Measurements from ENCODE around the gene HUWE1. TPM values are rescaled to one million over a fixed set of nuclear protein-coding genes. Genes with fewer than 3 reads are reported as not detected.
"Not testable (repeated sequence)": the region's sequence is repeated elsewhere in the genome, so short reads cannot be mapped to it uniquely, and the experiment has no call there.

HUWE1 gene
- total RNA-seq, 1 donor from 2014 or later: 147 TPM

DNA sequence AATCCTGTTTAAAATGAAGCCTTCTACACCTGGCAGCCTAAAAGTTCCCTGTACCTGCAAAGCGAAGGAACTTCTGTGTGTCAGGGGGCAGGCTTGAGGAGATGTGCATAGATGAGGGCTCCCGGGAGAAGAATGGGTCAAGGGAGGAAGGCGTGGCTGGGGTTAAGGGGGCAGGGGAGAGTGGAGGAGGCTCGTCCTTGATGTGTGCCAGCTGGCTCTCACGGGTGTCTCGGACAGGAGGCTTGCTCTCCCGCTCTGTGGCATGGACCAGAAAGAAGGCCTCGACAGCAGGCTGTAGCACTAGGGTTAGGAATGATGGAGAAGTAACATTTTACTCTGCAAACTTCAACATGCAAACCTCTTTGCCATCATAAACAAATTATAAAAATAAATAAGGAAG lies 147.7 kb downstream of the HUWE1 start:
- Mint-ChIP-seq H3K4me3 (ENCODE audit: unreplicated experiment) (no peak overlapping the region), H3K36me3 (ENCODE audit: low read depth) (peaks cover 33% of the 10 kb centered on the region), H3K4me1 (ENCODE audit: low read depth) (no peaks in the 10 kb centered on the region), H3K27me3 (ENCODE audit: low read depth) (no peaks in the 10 kb centered on the region), H3K9me3 (ENCODE audit: low read depth) (peaks cover 13% of the 10 kb centered on the region), H3K27ac (ENCODE audit: unreplicated experiment) (no peak overlapping the region)
- DNase-seq (ENCODE audit: low spot score): no peak
- TF ChIP-seq CTCF (IDR thresholded peaks at IDR 0.05): no peak

- Mint-ChIP-seq H3K9me3 (ENCODE audit: low read depth) (peaks cover 20% of the 10 kb centered on the region), H3K36me3 (ENCODE audit: low read depth) (peaks cover 20% of the 10 kb centered on the region)
- not testable (repeated sequence) for H3K27me3 Mint-ChIP-seq (ENCODE audit: low read depth); DNase-seq (ENCODE audit: low spot score); H3K27ac Mint-ChIP-seq (ENCODE audit: unreplicated experiment); H3K4me3 Mint-ChIP-seq (ENCODE audit: unreplicated experiment); H3K4me1 Mint-ChIP-seq (ENCODE audit: low read depth)
Measured at GRCh38 chrX:53531255-53531966, 155.1 kb downstream of the HUWE1 start.

GRCh38 chrX:53526999-53527398 lies 159.5 kb downstream of the HUWE1 start:
- Mint-ChIP-seq H3K4me1 (ENCODE audit: low read depth) (no peaks in the 10 kb centered on the region), H3K4me3 (ENCODE audit: unreplicated experiment) (no peak overlapping the region), H3K36me3 (ENCODE audit: low read depth) (peaks cover 2% of the 10 kb centered on the region), H3K27me3 (ENCODE audit: low read depth) (no peaks in the 10 kb centered on the region), H3K9me3 (ENCODE audit: low read depth) (peaks cover 18% of the 10 kb centered on the region), H3K27ac (ENCODE audit: unreplicated experiment) (no peak overlapping the region)
- no peak for DNase-seq (ENCODE audit: low spot score)
- TF ChIP-seq CTCF (IDR thresholded peaks at IDR 0.05): no peak

- peaks cover 2% of the 10 kb centered on the region for H3K27me3 Mint-ChIP-seq (ENCODE audit: low read depth)
- no peak overlapping the region for H3K4me3 Mint-ChIP-seq (ENCODE audit: unreplicated experiment)
- no peak for DNase-seq (ENCODE audit: low spot score)
- peaks cover 8% of the 10 kb centered on the region for H3K9me3 Mint-ChIP-seq (ENCODE audit: low read depth)
- no peak for TF ChIP-seq CTCF (IDR thresholded peaks at IDR 0.05)
- no peak overlapping the region for H3K27ac Mint-ChIP-seq (ENCODE audit: unreplicated experiment)
- H3K36me3 Mint-ChIP-seq (ENCODE audit: low read depth): no peaks in the 10 kb centered on the region
- H3K4me1 Mint-ChIP-seq (ENCODE audit: low read depth): no peaks in the 10 kb centered on the region
Measured at GRCh38 chrX:53511322-53511721, 175.2 kb downstream of the HUWE1 start.

GRCh38 chrX:53504035-53504434 lies 182.5 kb downstream of the HUWE1 start:
- not testable (repeated sequence) for H3K4me3 Mint-ChIP-seq (ENCODE audit: unreplicated experiment); H3K36me3 Mint-ChIP-seq (ENCODE audit: low read depth); DNase-seq (ENCODE audit: low spot score); H3K27me3 Mint-ChIP-seq (ENCODE audit: low read depth); H3K9me3 Mint-ChIP-seq (ENCODE audit: low read depth); H3K4me1 Mint-ChIP-seq (ENCODE audit: low read depth); H3K27ac Mint-ChIP-seq (ENCODE audit: unreplicated experiment)

GRCh38 chrX:53494436-53494835 lies 192.1 kb downstream of the HUWE1 start:
- H3K4me1 Mint-ChIP-seq (ENCODE audit: low read depth): peaks cover 9% of the 10 kb centered on the region
- H3K4me3 Mint-ChIP-seq (ENCODE audit: unreplicated experiment): no peak overlapping the region
- H3K27ac Mint-ChIP-seq (ENCODE audit: unreplicated experiment): no peak overlapping the region
- H3K9me3 Mint-ChIP-seq (ENCODE audit: low read depth): peaks cover 3% of the 10 kb centered on the region
- no peaks in the 10 kb centered on the region for H3K36me3 Mint-ChIP-seq (ENCODE audit: low read depth)
- H3K27me3 Mint-ChIP-seq (ENCODE audit: low read depth): peaks cover 2% of the 10 kb centered on the region
- no peak for TF ChIP-seq CTCF (IDR thresholded peaks at IDR 0.05)
- no peak for DNase-seq (ENCODE audit: low spot score)
